GM18861 (cell line): ENCODE results near the gene SIN3A.
A peak's percentile ranks its signal among the peaks of the same experiment; 100 is the strongest.
"Not testable (repeated sequence)": the region's sequence is repeated elsewhere in the genome, so short reads cannot be mapped to it uniquely, and the experiment has no call there.

Experiments used
- ATAC-seq: cut with Tn5 transposase; IDR thresholded peaks from one replicate; pipeline ENCODE4 v1.9.1; 2021; ENCODE audit not compliant: unreplicated experiment

The SIN3A gene

GRCh38 chr15:75358771-75359536 is 92.5 kb downstream of the SIN3A start:
- no peak for ATAC-seq

- no peak for ATAC-seq
These were observed 93.4 kb downstream of the SIN3A start for GRCh38 chr15:75357976-75358673.

GRCh38 chr15:75356517-75356916 is 95.0 kb downstream of the SIN3A start:
- no peak for ATAC-seq

- ATAC-seq: no peak
These were observed 95.5 kb downstream of the SIN3A start for GRCh38 chr15:75356006-75356405.

- no peak for ATAC-seq
These were observed 96.1 kb downstream of the SIN3A start for GRCh38 chr15:75355369-75355768.

GRCh38 chr15:75354454-75354853 is 97.0 kb downstream of the SIN3A start:
- ATAC-seq: no peak

GRCh38 chr15:75353604-75354003 is 97.9 kb downstream of the SIN3A start:
- no peak for ATAC-seq

GRCh38 chr15:75352186-75353080 is 99.1 kb downstream of the SIN3A start:
- no peak for ATAC-seq

- ATAC-seq: no peak
These were observed 100.7 kb downstream of the SIN3A start for GRCh38 chr15:75350601-75351361.

GRCh38 chr15:75349851-75350588 is 101.5 kb downstream of the SIN3A start:
- ATAC-seq: no peak

GRCh38 chr15:75349351-75349669 is 102.2 kb downstream of the SIN3A start:
- not testable (repeated sequence) for ATAC-seq

- ATAC-seq: no peak
These were observed 102.7 kb downstream of the SIN3A start for GRCh38 chr15:75348562-75349350.

- no peak for ATAC-seq
These were observed 103.4 kb downstream of the SIN3A start for GRCh38 chr15:75348034-75348561.

GRCh38 chr15:75347222-75348033 is 104.1 kb downstream of the SIN3A start:
- peak; percentile 59 for ATAC-seq

- no peak for ATAC-seq
These were observed 104.7 kb downstream of the SIN3A start, which contains the start of gene NEIL1 for GRCh38 chr15:75346796-75347221. Gene NEIL1 (plus strand): TSS chr15:75347039. CDS start chr15:75348906, 1,867 bp downstream.

- not testable (repeated sequence) for ATAC-seq
These were observed 107.5 kb downstream of the SIN3A start for GRCh38 chr15:75343953-75344352.

GRCh38 chr15:75342221-75342620 is 109.3 kb downstream of the SIN3A start:
- no peak for ATAC-seq
